LHCN-M2 (cell line): ENCODE data around the gene PSME2. TPM values are rescaled to one million over a fixed set of nuclear protein-coding genes. Genes with fewer than 3 reads are reported as not detected.

Source experiments
- DNase-seq: peaks from one replicate; pipeline ENCODE4 v3.0.0-alpha.2; 2012; ENCODE audit warnings: low read depth
- polyA plus RNA-seq: library from polyadenylated mRNA; unstranded; fragments of >200 nt; gene quantifications from one replicate; pipeline ENCODE4 v1.2.1, GENCODE V29; 2012; ENCODE audit warnings: missing spikeins
- total RNA-seq: library from RNA; depleted of rRNA; stranded (reverse); fragments of >200 nt; gene quantifications from 2 replicates; pipeline ENCODE4 v1.2.3, GENCODE V29; 2014; rRNA removed

The PSME2 gene, protein sequence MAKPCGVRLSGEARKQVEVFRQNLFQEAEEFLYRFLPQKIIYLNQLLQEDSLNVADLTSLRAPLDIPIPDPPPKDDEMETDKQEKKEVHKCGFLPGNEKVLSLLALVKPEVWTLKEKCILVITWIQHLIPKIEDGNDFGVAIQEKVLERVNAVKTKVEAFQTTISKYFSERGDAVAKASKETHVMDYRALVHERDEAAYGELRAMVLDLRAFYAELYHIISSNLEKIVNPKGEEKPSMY
- total RNA-seq: 48.4 and 81.9 TPM in 2 replicates
- 222 TPM for polyA plus RNA-seq

DNA sequence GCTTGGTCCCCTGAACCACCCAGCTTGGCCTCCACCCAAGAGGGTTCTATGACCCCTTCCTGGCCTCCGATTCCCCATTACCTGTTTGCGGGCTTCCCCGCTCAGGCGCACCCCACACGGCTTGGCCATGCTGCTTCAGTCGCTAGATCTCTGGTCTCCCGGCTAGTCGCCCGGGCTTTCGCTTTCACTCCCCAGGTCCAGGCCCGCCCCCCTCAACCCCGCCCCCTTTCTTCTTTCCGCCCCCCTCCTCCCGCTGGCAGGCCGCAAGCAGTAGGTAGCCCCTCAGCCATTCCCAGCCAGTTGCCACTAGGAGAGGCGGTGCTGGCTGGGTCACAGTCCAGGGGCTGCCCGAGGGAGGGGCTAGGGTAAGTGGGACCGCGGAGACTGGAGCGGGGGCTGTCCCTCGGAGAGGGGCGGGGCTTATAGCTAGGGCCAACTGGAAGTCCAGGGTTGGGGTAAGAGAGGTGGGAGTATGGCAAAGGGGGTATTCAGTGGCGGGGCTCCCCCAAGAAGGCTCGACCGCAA is at the start of gene PSME2:
Gene PSME2 (minus strand): TSS at position 158 of the 525 bp plus-strand sequence. CDS start 29 bp downstream, at position 129.
- peak; percentile 97 for DNase-seq

DNA sequence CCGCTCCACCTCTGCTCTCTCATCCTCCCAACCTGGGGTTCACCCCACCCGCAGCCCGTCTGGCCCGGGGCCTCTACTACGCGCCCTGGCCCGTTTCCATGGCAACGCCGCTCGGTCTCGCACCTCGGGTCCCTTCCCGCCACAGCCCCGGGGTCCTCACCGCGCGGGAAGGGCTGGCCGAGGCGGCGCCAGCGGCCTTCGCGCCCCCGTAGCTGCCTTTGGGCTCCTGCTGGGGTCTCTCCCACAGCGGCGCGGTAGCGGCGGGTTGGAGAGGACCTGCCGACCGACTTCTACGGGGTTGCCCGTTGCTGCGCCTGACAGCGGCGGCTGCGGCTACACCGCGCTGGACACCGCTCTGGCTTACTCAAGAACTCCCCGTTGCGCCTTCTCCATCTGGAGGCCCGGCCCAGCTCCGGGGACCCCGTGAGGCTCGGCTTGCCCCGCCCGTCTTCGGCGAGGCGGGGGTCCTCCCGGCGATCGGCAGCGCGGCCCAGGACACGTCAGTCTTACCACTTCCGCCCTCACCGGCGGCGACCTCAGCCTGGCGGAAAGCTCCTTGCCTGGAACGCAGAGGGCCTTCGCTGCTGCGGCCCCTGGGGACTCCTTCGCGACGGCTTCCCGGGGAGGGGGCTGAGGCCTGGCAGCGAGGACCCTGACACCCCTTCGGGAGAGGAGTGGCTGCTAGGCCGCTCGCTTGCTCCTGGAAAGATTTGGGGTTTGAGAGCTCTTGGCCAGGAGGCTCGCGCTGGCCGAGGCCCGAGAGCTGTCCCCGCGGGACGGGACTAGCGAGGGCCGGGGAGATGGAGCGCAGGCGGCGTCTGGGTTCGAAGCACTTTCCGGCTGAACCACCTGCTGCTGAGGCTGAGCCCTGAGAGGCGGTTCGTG is 49.0 kb upstream of the PSME2 start, which contains the start of gene TM9SF1:
Gene TM9SF1 (minus strand): TSS at position 256 of the 885 bp plus-strand sequence. CDS start 422 bp downstream, outside the sequence.
- peak; percentile 84 for DNase-seq

DNA sequence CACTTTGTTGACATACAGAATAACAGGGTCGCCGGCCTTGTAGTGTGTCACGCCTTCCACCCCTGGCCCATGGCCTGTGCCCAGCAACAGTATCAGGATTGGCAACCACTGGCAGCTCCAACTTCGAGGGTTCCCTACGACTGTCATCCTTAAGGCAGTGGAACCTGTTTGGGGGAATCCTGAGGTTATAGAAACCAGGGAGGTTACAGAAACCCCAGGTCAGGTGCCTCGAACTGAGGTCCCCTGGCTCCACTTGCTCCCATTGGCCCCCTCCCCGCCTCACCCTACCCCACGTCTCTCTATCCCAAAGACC is 48.4 kb upstream of the PSME2 start:
- no peak for DNase-seq

- DNase-seq: no peak
These were observed 47.9 kb upstream of the PSME2 start for GRCh38 chr14:24194186-24194872.

GRCh38 chr14:24192933-24193332 is 46.5 kb upstream of the PSME2 start:
- DNase-seq: no peak

- DNase-seq: no peak
These were observed 44.0 kb upstream of the PSME2 start for GRCh38 chr14:24190416-24190815.

GRCh38 chr14:24189460-24189859 is 43.0 kb upstream of the PSME2 start:
- no peak for DNase-seq

DNA sequence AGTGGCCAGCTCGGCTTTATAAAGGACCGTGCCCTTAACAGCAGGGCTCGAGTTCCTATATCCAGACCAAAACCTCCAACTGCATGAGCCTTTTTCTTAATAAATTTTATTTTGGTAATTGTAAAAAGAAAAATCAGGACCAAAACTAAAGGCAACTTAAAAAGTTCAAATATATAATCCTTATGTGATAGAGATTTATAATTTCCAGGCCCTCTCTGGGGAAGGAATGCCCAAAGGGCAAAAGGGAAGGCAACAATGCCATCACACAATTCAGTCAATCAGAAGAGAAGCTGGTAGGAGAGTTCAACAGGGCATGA is 42.6 kb upstream of the PSME2 start:
- DNase-seq: no peak

DNA sequence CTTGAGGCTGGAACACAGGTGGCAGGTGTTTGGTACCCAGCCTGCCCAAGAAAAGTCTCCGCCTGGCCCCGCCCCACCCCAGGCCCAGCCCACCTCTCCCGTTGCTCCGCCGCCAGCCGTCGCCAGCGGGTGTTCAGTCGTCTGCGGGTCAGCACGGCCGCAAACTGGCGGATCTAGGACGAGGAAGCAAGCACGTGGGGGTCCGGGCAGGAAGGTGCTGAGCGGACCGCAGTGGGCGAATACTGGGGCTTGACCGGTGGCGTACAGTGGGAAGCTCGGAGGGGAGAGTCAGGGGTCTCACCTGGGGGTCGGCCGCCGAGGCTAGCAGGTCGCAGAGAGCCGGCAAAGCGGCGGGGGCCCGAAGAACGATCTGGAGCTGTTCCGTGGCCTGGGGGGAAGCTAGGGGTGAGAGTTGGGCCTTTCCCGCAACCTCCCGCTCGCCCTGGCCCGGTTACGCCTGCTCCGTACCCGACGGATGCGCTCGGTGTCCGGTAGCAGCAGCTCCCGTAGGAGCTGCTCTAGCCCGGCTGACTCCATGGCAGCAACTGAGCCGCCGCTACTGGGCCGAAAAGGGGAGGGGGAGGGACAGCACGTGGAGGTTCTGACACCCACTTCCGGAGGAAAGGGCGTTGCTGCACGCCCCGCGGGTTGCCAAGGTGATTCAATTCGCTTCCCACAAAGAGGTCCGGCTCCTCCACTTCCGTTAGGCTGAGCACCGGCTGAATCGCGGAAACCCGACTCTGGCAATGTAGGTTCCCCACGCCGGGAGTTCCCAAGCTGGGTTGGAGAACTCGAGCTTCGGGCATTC is 42.0 kb upstream of the PSME2 start, which contains the start of gene IPO4:
Gene IPO4 (minus strand): TSS at position 566 of the 808 bp plus-strand sequence. CDS start 29 bp downstream, at position 537.
- peak; percentile 96 for DNase-seq

- DNase-seq: no peak
These were observed 41.1 kb upstream of the PSME2 start for GRCh38 chr14:24187539-24187915.

GRCh38 chr14:24186831-24187538 is 40.6 kb upstream of the PSME2 start:
- no peak for DNase-seq

DNA sequence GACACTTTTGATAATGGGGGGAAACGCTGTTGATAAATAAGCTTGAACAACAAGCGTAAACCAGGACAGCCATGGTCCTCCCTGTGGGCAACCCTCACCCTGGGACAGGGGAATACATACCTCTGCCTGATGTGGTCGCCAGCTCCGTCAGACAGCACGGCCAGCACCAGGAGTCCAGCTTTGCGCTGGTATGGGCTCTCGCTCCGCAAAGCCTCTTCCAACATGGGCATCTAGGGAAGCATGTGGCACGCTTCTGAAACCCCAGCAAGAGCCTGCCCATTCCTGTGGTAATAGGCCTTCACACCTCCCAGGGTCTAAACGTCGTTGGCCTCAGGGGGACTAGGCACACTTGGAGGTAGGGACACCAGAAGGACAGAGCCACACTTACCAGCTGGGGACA is 39.3 kb upstream of the PSME2 start:
- DNase-seq: no peak

DNA sequence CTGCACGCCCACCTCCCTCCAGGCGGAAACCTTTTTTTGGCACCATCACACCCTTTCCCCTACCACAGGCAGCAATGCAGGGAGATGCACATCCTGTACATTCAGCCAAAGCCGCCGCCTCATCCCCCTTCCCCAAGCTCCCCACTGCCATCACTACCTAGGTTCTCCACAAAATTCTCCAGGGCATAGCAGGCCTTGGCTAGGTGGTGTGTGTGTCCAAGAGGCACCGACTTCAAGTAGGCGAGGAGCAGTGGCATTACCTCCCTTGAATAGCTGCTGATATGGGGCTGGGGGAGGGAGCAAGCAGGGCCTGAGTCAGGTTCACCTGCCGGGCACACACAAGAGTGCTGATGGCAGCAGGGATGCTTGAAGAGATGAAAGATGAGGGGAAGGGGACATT is 38.6 kb upstream of the PSME2 start:
- no peak for DNase-seq

- DNase-seq: no peak
These were observed 37.9 kb upstream of the PSME2 start for GRCh38 chr14:24184104-24184970.

- no peak for DNase-seq
These were observed 36.6 kb upstream of the PSME2 start for GRCh38 chr14:24183014-24183481.

DNA sequence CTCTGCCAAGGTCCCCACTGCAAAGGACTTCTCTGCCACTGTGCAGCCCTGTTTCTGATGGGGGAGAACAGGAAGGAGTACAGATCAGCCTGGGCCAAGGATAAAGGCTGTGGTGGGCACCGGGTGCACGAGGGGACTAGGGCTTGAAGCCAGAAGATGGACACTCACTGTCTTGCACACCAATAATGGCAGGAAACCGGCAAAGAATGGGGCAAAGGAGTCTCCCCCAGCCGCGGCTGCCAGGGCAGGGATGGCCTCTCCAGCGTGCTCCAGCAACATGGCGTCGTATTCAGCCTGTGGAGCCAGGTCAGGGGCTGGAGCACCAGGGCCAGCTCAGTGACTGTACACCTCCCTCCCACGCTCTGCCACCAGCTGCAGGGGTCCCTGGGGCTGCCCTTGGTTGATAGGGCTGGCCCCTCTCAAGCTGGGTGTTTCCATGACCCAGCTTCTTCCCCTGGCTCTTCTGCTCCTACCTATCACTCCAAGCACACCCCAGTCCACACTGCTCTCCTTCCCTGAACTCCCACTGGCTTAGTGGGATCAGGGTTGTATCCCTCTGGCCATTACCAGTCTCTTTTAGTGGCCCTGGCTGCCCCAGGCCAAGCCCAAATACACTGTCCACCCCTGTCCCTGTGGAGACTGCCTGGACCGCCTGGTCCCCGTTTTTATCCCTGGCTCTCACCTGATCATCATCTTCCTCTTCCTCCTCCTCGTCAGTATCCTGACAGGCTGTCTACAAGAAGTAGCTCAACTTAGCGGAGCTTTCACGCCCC is 35.9 kb upstream of the PSME2 start:
- no peak for DNase-seq

DNA sequence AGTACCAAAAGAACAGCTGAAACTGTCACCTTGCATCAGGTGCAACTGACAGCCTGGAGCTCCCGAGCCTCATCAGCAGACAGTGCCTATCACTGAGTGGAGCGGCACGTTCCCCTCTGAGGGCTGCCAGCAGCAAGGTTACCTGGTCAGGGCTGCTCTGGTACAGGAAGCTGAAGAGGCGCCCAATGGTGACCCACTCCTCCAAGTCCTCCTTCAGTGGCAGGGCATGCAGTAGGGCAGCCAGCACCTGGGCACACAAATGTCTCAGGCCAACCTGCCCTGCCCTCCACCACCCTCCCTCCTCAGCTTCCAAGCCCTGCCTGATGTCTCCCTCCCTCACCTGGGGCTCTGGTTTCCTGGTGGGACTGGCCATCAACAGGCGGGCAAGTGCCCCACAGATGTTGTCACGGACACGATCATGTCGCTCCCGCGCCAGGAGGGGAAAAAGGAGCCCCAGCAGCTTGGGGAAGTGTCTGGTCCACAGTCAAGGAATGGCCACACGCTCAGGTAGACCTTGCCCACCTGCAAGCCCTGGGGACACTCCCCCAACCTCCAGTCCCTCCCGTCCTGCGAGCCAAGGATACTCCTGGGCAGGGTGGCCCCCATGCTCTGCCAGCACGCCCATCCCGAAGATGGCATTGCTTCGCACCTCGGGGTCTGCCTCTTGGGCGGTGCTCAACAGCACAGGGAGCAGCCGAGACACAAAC is 35.1 kb upstream of the PSME2 start:
- DNase-seq: no peak
